IMR-90 (cell line): ENCODE results near the gene CFAP299.

Experiments used
- CEBPB ChIP-seq: IDR thresholded peaks from 2 replicates; pipeline ENCODE4 v1.6.1; 2012; ENCODE audit warnings: low read depth, low read length, improper control_type of control experiment
- CHD1 ChIP-seq: IDR thresholded peaks from 2 replicates; pipeline ENCODE4 v1.6.1; 2012; ENCODE audit warnings: low read depth, low read length, improper control_type of control experiment
- CTCF ChIP-seq: conservative IDR thresholded peaks from 2 replicates; pipeline ENCODE4 v1.5.1; 2012; ENCODE audit warnings: mild to moderate bottlenecking, low read depth, low read length, improper control_type of control experiment
- FOS ChIP-seq: fragments of 150-350 bp; IDR thresholded peaks from 2 replicates; pipeline ENCODE4 v1.6.1; 2016; ENCODE audit warnings: low read depth, low read length
- MAZ ChIP-seq: IDR thresholded peaks from 2 replicates; pipeline ENCODE4 v1.6.1; 2012; ENCODE audit warnings: low read depth, mild to moderate bottlenecking, low read length, improper control_type of control experiment, moderate library complexity, borderline replicate concordance
- MXI1 ChIP-seq: IDR thresholded peaks from 2 replicates; pipeline ENCODE4 v1.6.1; 2012; ENCODE audit warnings: low read depth, mild to moderate bottlenecking, low read length, moderate library complexity, borderline replicate concordance
- NFE2L2 ChIP-seq: fragments of 150-350 bp; IDR thresholded peaks from 2 replicates; pipeline ENCODE4 v1.6.1; 2016; ENCODE audit warnings: low read depth, mild to moderate bottlenecking, low read length
- POLR2A ChIP-seq: IDR thresholded peaks from 2 replicates; pipeline ENCODE4 v1.6.1; 2012; ENCODE audit warnings: mild to moderate bottlenecking, low read depth, low read length
- RFX5 ChIP-seq: IDR thresholded peaks from 2 replicates; pipeline ENCODE4 v1.8.0; 2012; ENCODE audit warnings: low read depth, mild to moderate bottlenecking, low read length, moderate library complexity
- USF2 ChIP-seq: fragments of 150-350 bp; IDR thresholded peaks from 2 replicates; pipeline ENCODE4 v1.6.1; 2017; ENCODE audit warnings: mild to moderate bottlenecking, antibody characterized with exemption, low read length, low read depth

DNA sequence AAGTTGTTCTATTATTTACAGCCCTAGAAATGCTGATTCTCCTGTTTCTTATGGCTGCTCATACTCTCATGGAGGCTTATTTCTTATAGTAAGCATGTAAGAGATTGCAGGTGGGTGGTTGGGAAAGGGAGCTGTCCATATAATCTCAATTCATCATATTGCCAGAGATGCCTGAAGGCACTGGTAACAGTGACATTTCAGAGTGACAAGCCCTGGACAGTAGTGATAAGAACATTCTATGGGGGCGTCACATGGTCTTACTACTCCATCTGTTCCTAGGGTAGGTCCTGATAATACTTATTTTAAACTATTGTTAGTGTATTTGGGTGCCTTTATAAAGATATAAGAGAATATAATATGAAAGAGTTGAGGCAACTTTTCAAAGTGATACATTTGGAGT lies 171.5 kb downstream of the CFAP299 start:
- TF ChIP-seq USF2 (no peak), CTCF (no peak), POLR2A (no peak), CEBPB (no peak), MAZ (no peak), MXI1 (no peak), RFX5 (no peak), NFE2L2 (no peak), FOS (no peak), CHD1 (no peak)
